Smooth muscle cell (in vitro differentiated cells): Measurements from ENCODE around the gene ITGB4. TPM values are rescaled to one million over a fixed set of nuclear protein-coding genes. Genes with fewer than 3 reads are reported as not detected.

Experiments used
- DNase-seq: peaks from one replicate; lab custom pipeline; 2025; ENCODE audit not compliant: unreplicated experiment; lab: John Stamatoyannopoulos, UW
- H2AFZ ChIP-seq: fragments of 200-600 bp; sonication (generic); 2 replicates; pipeline ENCODE4 v1.6.0; 2016; ENCODE audit warnings: antibody characterized with exemption, low read depth, mild to moderate bottlenecking
- H3F3A ChIP-seq: fragments of 200-600 bp; sonication (generic); 2 replicates; pipeline ENCODE4 v1.6.0; 2017; ENCODE audit warnings: antibody characterized with exemption, low read depth
- H3K27ac ChIP-seq: fragments of 200-600 bp; sonication (generic); 2 replicates; pipeline ENCODE4 v1.5.1; 2016; ENCODE audit warnings: low read depth, mild to moderate bottlenecking
- H3K27me3 ChIP-seq: fragments of 200-600 bp; sonication (generic); 2 replicates; pipeline ENCODE4 v1.6.1; 2016; ENCODE audit warnings: low read depth, mild to moderate bottlenecking
- H3K36me3 ChIP-seq: fragments of 200-600 bp; sonication (generic); 2 replicates; pipeline ENCODE4 v1.5.1; 2016; ENCODE audit warnings: low read depth
- H3K4me1 ChIP-seq: fragments of 200-600 bp; sonication (generic); 2 replicates; pipeline ENCODE4 v1.5.1; 2016; ENCODE audit warnings: low read depth
- H3K4me2 ChIP-seq: fragments of 200-600 bp; sonication (generic); 2 replicates; pipeline ENCODE4 v1.6.0; 2016; ENCODE audit warnings: mild to moderate bottlenecking
- H3K4me3 ChIP-seq: fragments of 200-600 bp; sonication (generic); 2 replicates; pipeline ENCODE4 v1.5.1; 2016; ENCODE audit warnings: mild to moderate bottlenecking
- H3K79me2 ChIP-seq: fragments of 200-600 bp; sonication (generic); 2 replicates; pipeline ENCODE4 v1.6.0; 2016; ENCODE audit warnings: low read depth, mild to moderate bottlenecking
- H3K9ac ChIP-seq: fragments of 200-600 bp; sonication (generic); 2 replicates; pipeline ENCODE4 v1.6.0; 2016; ENCODE audit warnings: low read depth
- H3K9me3 ChIP-seq: fragments of 200-600 bp; sonication (generic); replicated peaks from 2 replicates; pipeline ENCODE4 v1.5.1; 2016; ENCODE audit warnings: low read depth
- H4K20me1 ChIP-seq: fragments of 200-600 bp; sonication (generic); 2 replicates; pipeline ENCODE4 v1.6.0; 2016; ENCODE audit warnings: low read depth
- CTCF ChIP-seq: fragments of 200-600 bp; sonication (generic); IDR thresholded peaks from 2 replicates; pipeline ENCODE4 v1.5.1; 2017; ENCODE audit warnings: borderline replicate concordance, mild to moderate bottlenecking, antibody characterized with exemption; ENCODE audit not compliant: insufficient read depth, poor library complexity, severe bottlenecking
- WGBS: methylation state at CpG from one replicate; pipeline ENCODE4 v1.1.7; 2016; ENCODE audit warnings: low lambda C conversion rate; 5-methylcytosine and 5-hydroxymethylcytosine counted together
- polyA plus RNA-seq: library from polyadenylated mRNA; unstranded; fragments of >200 nt; fragmentation: Nextera tagmentation; extraction: Ambion mirVana; gene quantifications from 2 replicates; pipeline ENCODE4 v1.2.1, GENCODE V29; 2016
- total RNA-seq: library from RNA; depleted of rRNA; stranded (reverse); fragments of >200 nt; gene quantifications from 2 replicates; pipeline ENCODE4 v1.2.3, GENCODE V29; 2014

ITGB4 gene
- total and polyA plus RNA-seq, 2 experiments from 2014 or later, result 47.2 to 83.8 TPM

GRCh38 chr17:75722076-75722475 lies 817 bp downstream of the ITGB4 start:
- H3K4me1 ChIP-seq, result no peaks in the 10 kb centered on the region
- peak overlapping the region; percentile 80 for H3K4me2 ChIP-seq
- H3K9ac ChIP-seq, result no peak overlapping the region
- no peaks in the 10 kb centered on the region for H3K79me2 ChIP-seq
- no peak overlapping the region for H2AFZ ChIP-seq
- H3K27ac ChIP-seq, result peak overlapping the region; percentile 43
- H3K27me3 ChIP-seq, result peaks cover 41% of the 10 kb centered on the region
- TF ChIP-seq CTCF, result no peak
- no peak for DNase-seq
- H4K20me1 ChIP-seq, result peaks cover 30% of the 10 kb centered on the region
- H3K36me3 ChIP-seq, result no peaks in the 10 kb centered on the region
- 78% methylated on average over 5 of the region's 5 CpGs for WGBS
- no peaks in the 10 kb centered on the region for H3F3A ChIP-seq
- H3K4me3 ChIP-seq, result peak overlapping the region; percentile 52
- H3K9me3 ChIP-seq, result no peaks in the 10 kb centered on the region

GRCh38 chr17:75722542-75723095 lies 1.4 kb downstream of the ITGB4 start:
- H3K4me1 ChIP-seq, result no peaks in the 10 kb centered on the region
- H3K27ac ChIP-seq, result peak overlapping the region; percentile 31
- no peaks in the 10 kb centered on the region for H3K36me3 ChIP-seq
- H4K20me1 ChIP-seq, result peaks cover 30% of the 10 kb centered on the region
- no peak overlapping the region for H2AFZ ChIP-seq
- 90% methylated on average over 9 of the region's 9 CpGs for WGBS
- H3K27me3 ChIP-seq, result peaks cover 41% of the 10 kb centered on the region
- no peaks in the 10 kb centered on the region for H3K79me2 ChIP-seq
- no peak for TF ChIP-seq CTCF
- peak overlapping the region; percentile 52 for H3K4me3 ChIP-seq
- H3K4me2 ChIP-seq, result peak overlapping the region; percentile 80
- DNase-seq, result no peak
- no peak overlapping the region for H3K9ac ChIP-seq
- H3K9me3 ChIP-seq, result no peaks in the 10 kb centered on the region
- no peaks in the 10 kb centered on the region for H3F3A ChIP-seq

GRCh38 chr17:75723171-75723930 lies 2.1 kb downstream of the ITGB4 start:
- DNase-seq, result no peak
- peaks cover 41% of the 10 kb centered on the region for H3K27me3 ChIP-seq
- no peaks in the 10 kb centered on the region for H3K79me2 ChIP-seq
- H3K36me3 ChIP-seq, result no peaks in the 10 kb centered on the region
- no peaks in the 10 kb centered on the region for H3K4me1 ChIP-seq
- H3K9me3 ChIP-seq, result no peaks in the 10 kb centered on the region
- peaks cover 30% of the 10 kb centered on the region for H4K20me1 ChIP-seq
- H3K4me3 ChIP-seq, result peak overlapping the region; percentile 52
- no peaks in the 10 kb centered on the region for H3F3A ChIP-seq
- whole genome bisulfite sequencing, result 77% methylated on average over 18 of the region's 18 CpGs
- no peak overlapping the region for H2AFZ ChIP-seq
- no peak overlapping the region for H3K9ac ChIP-seq
- no peak for TF ChIP-seq CTCF
- peak overlapping the region; percentile 74 for H3K4me2 ChIP-seq
- peak overlapping the region; percentile 31 for H3K27ac ChIP-seq
